GM21526 (cell line): ENCODE data around the gene ZNF649.
A peak's percentile ranks its signal among the peaks of the same experiment; 100 is the strongest.
"Not testable (repeated sequence)": the region's sequence is repeated elsewhere in the genome, so short reads cannot be mapped to it uniquely, and the experiment has no call there.

Source experiments
- ATAC-seq: cut with Tn5 transposase; IDR thresholded peaks from one replicate; pipeline ENCODE4 v1.9.1; 2021; ENCODE audit warnings: moderate library complexity; ENCODE audit not compliant: unreplicated experiment, low FRiP score

The ZNF649 gene

DNA sequence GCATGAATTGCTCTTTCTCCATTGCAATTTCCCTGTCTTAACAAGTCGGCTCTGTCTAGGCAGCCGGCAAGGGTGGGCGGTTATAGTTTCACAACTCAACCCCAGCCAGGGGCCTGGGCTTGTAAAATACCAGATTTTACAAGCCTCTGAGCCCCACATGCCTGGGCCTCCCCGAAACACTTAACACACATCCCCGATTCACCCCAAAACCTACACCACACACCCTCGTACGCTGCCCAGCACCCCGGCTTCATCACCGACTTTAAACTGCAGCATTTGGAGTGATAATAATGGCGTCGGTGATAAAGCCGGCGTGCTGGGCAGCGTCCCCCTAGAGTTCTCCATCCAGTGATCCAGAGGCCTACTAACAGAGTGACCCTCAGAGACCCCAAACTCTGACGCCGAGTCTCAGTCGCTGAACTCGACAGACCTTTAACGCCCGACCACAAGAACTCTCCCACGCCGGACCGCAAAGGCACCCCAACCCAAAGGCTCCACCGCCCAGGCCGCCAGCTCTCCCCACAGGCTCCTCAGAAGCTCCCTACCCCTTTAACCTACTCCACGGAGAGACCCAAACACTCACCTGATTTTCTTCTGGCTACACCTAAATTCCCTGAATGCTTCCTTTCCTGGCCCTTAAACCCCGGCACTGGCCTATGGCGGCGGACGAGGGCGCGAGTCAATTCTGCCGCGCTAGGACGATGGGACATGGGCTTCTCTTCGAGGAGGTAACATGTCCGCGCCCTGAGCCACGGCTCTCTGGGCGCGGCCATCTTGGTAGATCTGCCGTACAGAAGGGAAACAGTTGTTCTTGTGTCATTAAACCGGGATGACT is at the start of gene ZNF649:
Gene ZNF649, minus strand, starts transcription at position 687 of the 835 bp plus-strand sequence. CDS start 4,910 bp downstream, outside the sequence.
- peak; percentile 87 for ATAC-seq

DNA sequence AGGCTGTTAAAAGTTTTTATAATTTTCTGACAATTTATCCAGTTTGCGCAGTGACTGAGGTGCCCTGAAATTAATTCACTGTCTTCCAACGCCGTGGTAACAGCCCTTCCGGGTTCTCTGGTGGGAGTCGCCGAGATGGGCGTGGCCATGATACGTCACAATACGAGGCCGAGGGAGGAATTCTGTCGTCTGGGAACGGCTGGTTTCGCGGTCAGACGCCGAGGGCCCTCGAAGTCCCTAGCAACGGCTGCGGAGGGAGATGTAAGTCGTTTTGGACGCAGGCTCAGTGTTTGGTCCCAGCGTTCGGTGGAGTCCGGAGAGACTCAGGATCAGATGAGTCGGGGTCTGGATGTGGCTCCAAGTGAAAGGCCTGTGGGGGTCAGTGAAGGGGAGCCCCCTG is 44.2 kb upstream of the ZNF649 start:
- ATAC-seq: no peak

DNA sequence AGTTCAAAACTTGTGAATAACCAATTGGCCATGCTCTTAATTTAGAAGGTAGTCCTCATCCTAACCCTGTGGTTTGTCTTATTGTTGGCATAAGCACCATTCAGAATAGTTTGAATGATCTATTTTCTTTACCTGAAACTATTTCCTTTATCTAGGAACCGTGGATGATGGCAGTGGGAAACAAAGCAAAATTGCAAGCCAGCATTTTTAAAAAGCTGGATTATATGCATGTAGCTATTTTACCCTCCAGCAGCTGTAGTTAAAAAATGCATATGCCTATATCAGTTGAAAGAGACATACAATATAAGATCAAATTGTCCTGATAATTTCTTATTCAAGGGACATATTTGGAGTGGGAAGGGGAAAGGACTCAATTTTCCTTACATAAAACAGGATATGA is 41.8 kb upstream of the ZNF649 start:
- ATAC-seq: no peak

DNA sequence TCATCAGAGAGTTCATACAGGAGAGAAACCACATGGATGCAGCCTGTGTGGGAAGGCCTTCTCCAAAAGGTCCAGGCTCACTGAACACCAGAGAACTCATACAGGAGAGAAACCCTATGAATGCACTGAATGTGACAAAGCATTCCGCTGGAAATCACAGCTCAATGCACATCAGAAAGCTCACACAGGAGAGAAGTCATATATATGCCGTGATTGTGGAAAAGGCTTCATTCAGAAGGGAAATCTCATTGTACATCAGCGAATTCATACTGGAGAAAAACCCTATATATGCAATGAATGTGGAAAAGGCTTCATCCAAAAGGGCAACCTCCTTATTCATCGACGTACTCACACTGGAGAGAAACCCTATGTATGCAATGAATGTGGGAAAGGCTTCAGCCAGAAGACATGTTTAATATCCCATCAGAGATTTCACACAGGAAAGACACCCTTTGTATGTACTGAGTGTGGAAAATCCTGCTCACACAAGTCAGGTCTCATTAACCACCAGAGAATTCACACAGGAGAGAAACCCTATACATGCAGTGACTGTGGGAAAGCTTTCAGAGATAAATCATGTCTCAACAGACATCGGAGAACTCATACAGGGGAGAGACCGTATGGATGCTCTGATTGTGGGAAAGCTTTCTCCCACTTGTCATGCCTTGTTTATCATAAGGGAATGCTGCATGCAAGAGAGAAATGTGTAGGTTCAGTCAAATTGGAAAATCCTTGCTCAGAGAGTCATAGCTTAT is 40.2 kb upstream of the ZNF649 start:
- ATAC-seq: no peak

DNA sequence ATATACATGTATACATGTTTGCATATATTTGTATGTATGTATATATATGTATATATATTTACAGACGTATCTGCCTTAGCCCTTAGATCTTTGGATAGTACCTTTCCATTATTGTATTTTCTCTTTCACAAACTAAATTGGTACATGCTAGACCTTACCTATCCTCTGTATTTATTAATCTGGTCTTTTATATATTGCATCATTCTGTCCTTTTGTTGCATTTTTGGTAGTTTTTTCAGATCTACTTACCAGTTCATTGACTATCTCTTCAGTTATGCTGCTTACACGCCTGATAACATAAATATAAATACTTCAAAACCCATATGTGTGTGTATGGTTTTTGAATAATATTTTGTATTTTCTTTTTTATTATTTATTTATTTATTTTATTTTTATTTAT is 34.1 kb upstream of the ZNF649 start:
- no peak for ATAC-seq

DNA sequence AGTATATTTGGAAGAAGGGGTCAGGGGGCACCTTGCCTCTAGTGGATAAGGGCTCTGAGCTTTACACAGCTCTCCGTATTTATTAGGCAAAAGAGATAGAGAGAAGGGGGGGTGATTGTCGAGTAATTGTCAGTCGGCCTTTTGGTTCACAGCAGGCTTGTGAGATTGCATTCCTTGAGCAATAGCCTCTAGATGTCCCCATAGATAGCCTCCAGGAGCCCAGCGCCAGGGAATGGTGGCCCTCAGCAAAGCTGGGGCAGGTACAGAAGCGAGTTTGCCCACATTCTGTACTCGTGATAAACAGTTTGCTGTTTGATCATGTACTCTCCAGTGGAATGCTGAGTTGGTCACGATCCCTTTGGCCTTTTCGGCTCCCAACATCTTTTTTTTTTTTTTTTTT is 27.1 kb upstream of the ZNF649 start:
- ATAC-seq: no peak

DNA sequence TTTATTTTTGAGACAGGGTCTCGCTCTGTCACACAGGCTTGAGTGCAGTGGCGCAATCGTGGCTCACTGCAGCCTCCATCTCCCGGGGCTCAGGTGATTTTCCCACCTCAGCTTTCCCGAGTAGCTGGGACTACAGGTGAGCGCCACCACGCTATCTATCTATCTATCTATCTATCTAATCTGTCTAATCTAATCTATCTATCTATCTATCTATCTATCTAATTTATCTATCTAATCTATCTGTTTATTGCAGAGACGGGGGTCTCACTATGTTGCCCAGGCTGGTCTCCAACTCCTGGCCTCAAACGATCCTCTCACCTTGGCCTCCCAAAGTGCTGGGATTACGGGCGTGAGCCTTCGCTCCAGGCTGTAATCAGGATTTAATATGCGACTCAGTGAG is 23.0 kb upstream of the ZNF649 start:
- ATAC-seq: no peak

DNA sequence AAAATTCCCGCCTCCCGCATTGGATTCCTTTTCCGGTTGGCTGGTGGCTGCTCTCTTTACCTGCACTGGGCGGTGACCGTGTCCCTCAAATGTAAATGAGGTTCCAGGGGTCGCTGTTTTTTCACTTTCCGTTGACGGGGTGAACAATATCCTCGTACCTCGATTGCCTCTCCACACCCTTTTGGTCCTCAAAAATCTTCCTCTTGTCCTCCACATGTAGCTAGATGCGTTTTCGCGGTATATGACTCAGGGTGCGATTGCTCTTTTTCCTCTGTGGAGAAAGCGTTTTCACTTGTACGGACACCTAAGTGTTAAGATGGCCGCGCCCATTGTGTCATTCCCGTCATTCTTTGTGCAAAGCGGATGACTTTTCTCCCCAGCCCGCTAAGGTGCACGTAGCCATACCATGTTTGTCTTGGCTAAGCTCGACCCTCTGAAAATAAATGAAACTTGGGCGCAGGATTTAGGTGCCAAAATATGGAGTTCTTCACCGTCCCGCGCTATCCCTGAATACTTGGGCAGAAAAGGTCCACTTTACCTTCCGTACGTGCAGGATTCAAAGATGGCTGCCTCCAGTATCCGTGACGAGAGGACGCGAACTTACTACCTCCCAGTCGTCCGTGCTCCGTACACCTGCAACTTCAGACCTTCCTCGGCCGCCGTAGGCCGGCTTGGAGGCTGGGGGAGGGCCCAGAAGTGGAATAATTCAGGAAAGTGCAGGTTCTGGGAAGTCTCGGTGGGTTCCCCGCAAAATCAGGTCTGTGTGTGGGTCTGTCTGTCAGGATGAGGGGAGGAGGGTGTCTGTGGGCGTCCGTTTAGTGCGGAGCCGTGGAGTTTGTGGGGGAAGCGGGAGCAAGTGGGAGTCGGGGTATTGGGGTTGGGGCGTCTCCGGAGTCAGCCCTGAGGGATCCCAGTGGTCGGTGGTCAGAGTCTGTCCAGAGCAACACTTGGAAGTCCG is 22.2 kb upstream of the ZNF649 start, which contains the start of gene ZNF613:
Gene ZNF613, plus strand, starts transcription at position 689 of the 958 bp plus-strand sequence. CDS start 8,749 bp downstream, outside the sequence.
- ATAC-seq: peak; percentile 79

DNA sequence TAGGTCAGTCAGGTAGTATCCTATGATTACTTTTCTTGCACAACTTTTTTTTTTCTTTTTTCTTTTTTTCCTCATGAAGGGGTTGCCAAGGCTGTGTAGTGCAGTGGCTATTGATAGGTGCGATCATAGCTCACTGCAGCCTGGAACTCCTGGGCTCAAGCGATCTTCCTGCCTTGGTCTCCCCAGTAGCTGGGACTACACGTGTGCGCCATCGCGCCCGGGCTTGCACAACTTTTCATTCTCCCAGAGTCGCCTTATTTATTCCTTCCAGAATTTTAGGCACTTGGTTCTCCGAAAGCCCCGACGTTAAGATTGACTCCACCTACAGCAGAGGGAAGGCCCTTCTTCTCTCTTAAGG is 21.6 kb upstream of the ZNF649 start:
- no peak for ATAC-seq

DNA sequence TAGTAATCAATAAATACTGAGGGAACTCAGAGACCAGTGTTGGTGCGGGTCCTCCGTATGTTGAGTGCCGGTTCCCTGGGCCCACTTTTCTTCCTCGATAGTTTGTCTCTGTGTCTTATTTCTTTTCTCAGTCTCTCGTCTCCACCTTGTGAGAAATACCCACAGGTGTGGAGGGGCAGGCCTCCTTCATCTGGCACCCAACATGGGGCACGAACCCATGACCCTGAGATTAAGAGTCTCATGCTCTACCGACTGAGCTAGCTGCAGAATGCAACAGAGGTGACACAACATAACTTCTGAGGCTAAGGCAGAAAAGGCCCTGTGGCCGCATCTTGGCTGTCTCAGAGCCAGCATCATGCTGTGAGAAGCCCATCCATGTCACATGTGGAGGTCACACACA is 17.1 kb upstream of the ZNF649 start:
- no peak for ATAC-seq

DNA sequence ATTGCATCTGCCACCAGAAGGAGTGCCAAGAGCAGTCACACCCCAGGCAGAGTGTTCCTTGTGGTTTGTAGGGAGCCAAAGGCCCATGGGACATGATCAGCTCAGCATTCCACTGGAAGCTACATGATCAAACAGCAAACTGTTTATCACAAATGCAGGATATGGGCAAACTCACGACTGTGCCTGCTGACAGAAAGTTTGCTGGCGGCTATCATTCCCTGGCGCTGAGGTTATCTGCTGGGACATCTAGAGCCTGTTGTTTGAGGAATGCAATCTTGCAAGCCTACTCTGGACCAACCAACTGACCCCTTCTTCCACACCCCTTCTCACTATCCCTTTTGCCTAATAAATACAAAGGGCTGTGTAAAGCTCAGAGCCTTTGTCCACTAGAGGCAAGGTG is 14.8 kb upstream of the ZNF649 start:
- ATAC-seq: no peak

DNA sequence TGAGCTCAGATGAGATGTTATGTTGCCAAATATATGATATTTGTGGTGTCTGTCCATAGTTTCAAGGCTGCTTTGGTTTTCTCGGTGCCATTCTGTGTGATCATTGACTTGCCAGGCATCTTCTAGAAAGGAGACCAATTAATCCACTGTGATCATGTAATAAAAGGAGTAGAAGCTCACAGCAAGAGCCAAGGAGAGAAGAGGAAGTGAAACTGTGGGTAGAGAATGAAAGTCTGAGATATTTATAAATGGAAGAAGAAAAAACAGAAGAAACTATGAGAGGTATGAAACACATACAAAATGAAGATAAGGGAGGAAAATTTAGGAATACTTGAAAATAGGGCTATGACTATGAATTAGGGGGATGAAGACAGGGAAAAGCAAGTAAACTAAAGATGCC is 11.3 kb upstream of the ZNF649 start:
- ATAC-seq: no peak

DNA sequence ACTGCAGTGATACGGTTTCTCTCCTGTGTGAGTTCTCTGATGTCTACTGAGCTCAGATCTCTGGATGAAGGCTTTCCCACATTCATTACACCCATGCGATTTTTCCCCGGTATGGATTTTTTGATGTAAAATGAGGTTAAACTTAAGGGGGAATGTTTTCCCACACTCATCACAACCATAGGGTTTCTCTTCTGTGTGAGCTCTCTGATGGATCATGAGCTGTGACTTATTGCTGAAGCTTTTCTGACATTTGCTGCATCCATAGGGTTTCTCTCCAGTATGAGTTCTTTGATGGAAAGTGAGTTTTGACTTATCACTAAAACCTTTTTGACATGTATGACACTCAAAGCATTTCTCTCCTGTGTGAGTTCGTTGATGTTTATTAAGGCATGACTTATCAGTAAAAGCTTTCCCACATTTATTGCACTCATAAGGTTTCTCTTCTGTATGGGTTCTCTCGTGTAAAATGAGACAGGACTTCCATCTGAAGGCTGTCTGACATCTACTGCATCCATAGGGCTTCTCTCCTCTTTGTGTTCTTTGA is 10.6 kb upstream of the ZNF649 start:
- no peak for ATAC-seq

DNA sequence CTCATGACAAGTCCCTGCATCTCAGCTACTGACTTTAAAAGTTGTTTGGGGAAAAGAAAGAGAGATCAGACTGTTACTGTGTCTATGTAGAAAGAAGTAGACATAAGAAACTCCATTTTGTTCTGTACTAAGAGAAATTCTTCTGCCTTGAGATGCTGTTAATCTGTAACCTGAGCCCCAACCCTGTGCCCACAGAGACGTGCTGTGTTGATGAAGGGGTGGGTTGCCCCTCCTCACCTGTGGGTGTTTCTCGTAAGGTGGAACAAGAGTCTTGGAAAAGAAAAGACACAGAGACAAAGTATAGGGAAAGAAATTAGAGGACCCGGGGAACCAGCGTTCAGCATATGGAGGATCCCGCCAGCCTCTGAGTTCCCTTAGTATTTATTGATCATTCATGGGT is 3.2 kb upstream of the ZNF649 start:
- not testable (repeated sequence) for ATAC-seq

DNA sequence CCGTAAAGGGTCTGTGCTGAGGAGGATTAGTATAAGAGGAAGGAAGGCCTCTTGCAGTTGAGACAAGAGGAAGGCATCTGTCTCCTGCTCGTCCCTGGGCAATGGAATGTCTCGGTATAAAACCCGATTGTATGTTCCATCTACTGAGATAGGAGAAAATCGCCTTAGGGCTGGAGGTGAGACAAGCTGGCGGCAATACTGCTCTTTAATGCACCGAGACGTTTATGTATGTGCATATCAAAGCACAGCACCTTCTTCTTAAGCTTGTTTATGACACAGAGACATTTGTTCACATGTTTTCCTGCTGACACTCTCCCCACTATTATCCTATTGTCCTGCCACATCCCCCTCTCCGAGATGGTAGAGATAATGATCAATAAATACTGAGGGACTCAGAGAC is 1.3 kb upstream of the ZNF649 start:
- ATAC-seq: not testable (repeated sequence)

DNA sequence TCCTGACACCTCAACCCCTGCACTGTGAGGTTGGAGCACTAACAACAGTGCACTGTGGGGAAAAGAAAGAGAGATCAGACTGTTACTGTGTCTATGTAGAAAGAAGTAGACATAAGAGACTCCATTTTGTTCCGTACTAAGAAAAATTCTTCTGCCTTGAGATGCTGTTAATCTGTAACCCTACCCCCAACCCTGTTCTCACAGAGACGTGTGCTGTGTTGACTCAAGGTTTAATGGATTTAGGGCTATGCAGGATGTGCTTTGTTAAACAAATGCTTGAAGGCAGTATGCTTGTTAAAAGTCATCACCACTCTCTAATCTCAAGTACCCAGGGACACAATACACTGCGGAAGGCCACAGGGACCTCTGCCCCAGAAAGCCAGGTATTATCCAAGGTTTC is 822 bp upstream of the ZNF649 start:
- ATAC-seq: not testable (repeated sequence)

DNA sequence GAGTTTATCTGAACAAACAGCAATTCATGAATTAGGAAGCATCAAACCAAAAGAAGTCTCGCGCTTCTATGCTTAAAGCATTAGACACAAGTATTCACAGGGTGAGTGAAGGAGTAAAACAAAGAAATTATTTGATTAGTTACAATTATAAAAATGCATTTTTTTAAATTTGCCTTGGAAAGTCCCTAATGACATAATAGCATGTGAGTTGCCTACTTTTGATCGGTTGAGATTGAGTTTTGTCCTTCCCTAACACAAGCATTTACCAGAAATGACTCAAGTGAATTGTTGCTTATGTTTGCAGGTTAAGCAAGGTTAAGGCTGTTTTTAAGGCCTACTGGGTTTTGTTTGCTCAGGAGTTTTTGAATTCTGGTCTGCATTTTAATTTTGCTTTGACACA is 389 bp upstream of the ZNF649 start:
- no peak for ATAC-seq

DNA sequence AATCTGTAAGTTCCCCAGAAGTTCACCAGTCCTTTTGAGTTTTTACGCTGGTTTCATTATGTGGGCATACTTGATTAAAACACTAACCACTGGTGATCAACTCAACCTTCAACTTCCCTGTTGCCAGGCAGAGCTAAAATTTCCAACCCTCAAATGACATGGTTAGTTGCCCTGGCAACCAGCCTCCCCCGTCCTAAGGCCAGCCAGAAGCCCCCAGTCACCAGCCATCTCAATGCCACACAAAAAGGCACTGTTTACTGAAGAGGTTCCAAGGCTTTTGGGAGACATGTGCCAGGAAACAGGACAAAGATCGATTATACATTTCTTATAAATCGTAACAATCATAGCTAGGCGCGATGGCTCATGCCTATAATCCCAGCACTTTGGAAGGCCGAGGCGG is 1.6 kb downstream of the ZNF649 start:
- no peak for ATAC-seq

DNA sequence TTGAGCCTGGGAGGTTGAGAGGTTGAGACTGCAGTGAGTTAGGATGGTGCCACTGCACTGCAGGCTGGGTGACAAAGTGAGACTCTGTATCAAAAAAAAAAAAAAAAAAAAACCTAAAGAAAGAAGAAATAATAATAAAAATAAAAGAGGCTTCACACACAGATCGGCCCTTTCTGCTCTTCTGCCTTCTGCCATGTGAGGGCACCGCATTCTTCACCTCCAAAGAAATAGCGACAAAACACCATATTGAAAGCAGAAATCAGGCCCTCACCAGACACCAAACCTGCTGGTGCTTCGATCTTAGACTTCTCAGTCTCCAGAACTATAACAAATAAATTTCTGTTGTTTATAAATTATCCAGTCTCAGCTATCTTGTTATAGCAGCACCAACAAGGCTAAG is 3.0 kb downstream of the ZNF649 start:
- no peak for ATAC-seq

DNA sequence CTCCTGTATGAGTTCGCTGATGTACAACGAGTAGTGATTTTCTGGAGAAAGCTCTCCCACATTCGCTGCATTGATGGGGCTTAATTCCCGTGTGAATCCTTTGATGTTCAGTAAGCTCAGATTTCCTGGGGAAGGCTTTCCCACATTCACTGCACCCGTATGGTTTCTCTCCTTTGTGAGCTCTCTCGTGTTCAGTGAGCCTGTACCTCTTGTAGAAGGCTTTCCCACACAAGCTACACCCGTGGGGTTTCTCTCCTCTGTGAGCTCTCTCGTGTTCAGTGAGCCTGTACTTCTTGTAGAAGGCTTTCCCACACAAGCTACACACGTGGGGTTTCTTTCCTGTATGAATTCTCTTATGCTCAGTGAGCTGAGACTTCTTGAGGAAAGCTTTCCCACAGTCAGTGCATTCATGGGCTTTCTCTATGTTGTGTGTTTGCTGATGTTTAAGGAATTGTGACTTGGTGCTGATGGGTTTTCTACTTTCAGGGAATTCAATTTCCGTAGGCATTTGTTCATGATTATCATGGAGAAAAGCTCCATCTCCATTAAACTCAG is 13.5 kb downstream of the ZNF649 start:
- ATAC-seq: no peak
